GDM1 (cell line): ENCODE results near the gene CASKIN1.
"Not testable (repeated sequence)": the region's sequence is repeated elsewhere in the genome, so short reads cannot be mapped to it uniquely, and the experiment has no call there.

Experiments
- DNase-seq: peaks from one replicate; lab custom pipeline; 2025; lab: John Stamatoyannopoulos, UW

Gene CASKIN1

DNA sequence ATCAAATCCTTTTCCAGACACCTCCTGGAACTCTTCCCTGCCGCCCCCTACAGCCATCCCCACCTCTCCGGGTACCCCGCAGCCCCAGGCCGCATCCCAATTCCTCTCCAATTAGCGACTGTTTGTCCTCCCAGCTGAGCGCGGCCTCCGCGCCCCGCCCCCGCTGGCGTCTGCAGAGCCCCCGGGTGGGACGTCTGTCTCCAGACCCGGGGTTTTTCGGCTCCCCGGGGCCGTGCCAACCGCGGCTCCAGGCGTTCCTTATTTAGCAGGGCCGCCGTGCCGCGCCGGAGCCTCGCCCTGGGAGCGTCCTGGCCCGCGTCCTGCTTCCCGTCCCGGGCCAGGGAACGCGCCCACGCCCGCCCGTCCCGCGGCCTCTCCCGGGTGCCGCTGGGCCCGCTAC, 61.3 kb downstream of the CASKIN1 start:
- not testable (repeated sequence) for DNase-seq

DNA sequence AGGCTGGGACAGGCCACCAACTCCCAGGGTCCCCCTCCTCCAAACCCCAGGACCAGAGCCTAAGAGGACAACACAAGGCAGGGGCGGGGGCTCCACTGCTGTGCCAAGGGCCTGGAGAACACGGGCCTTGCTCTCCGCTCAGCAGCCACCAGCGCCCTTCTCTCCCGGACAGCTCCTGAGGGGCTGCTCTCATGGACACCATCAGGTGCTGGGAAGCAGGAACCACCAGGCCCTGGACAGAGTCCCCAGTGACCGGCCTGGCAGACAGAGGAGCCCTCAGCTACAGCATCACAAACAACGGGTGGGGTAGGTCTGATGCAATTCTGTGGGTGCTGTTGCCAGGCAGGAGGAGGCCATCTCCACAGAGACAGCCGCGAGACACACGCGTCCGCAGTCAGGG, 62.6 kb downstream of the CASKIN1 start:
- DNase-seq = not testable (repeated sequence)

- DNase-seq = not testable (repeated sequence)
These were observed 66.4 kb downstream of the CASKIN1 start for GRCh38 chr16:2129890-2130447.

DNA sequence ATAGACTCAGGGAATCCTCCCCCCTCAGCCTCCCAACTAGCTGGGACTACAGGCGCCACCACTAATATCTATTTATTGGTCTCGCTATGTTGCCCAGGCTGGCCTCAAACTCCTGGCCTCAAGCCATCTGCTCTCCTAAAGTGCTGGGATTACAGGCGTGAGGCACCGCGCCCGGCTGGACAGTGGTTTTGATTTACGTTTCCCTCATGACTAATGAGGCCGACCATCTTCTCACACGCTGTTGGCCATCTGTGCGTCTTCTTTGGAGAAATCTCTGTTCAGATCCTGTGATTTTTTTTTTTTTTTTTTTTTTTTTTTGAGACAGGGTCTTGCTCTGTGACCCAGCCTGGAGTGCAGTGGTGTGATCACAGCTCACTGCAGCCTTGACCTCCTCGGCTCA, 67.2 kb downstream of the CASKIN1 start:
- not testable (repeated sequence) for DNase-seq

GRCh38 chr16:2127630-2128280, 68.7 kb downstream of the CASKIN1 start:
- not testable (repeated sequence) for DNase-seq
